Endothelial cell of umbilical vein (primary cell): Measurements from ENCODE around the gene MOK. TPM values are rescaled to one million over a fixed set of nuclear protein-coding genes. Genes with fewer than 3 reads are reported as not detected.
A peak's percentile ranks its signal among the peaks of the same experiment; 100 is the strongest.

Experiments
- BruUV-seq: library from RNA; stranded (reverse); fragments of 400-500 nt; replicated peaks from 2 replicates; lab custom pipeline; 2021; lab: Mats Ljungman, UMichigan
- CTCF ChIA-PET: fragments of 300-600, 350-600 bp; sonication (Branson Sonifier 250); formaldehyde crosslinking; loops from one replicate; lab custom pipeline; 2021; ENCODE audit warnings: antibody characterized with exemption, inconsistent platforms; lab: Charles Lee
- POLR2A ChIA-PET: fragments of 300-600, 350-600 bp; sonication (Branson Sonifier 250); formaldehyde crosslinking; loops from one replicate; lab custom pipeline; 2021; ENCODE audit warnings: antibody characterized with exemption, inconsistent platforms; lab: Charles Lee
- DNase-seq: peaks from one replicate; pipeline ENCODE4 v3.0.0-alpha.2; 2011; ENCODE audit warnings: low read depth, low spot score
- FAIRE-seq: peaks from 2 replicates; lab custom pipeline; 2011; peaks lifted over from hg19 to GRCh38; lab: Jason Lieb, UNC
- H2AFZ ChIP-seq: 2 replicates; pipeline ENCODE4 v1.6.0; 2012; ENCODE audit warnings: low read depth, low read length, control low read depth, inconsistent platforms
- H3K27ac ChIP-seq: 2 replicates; pipeline ENCODE4 v1.5.1; 2011; ENCODE audit warnings: low read depth, mild to moderate bottlenecking, control low read depth, low read length, moderate library complexity; ENCODE audit not compliant: insufficient read depth
- H3K27me3 ChIP-seq, 2 experiments: 2 replicates each; pipeline versions ENCODE4 v1.6.0 to v1.6.1; 2011; ENCODE audit warnings: low read length in 2 of 2, mixed read lengths in 1 of 2; ENCODE audit not compliant: control insufficient read depth in 2 of 2, insufficient read depth in 2 of 2
- H3K36me3 ChIP-seq, 2 experiments: 2 replicates in 1 of 2; 3 replicates in 1 of 2; pipeline ENCODE4 v1.5.1; 2011; ENCODE audit warnings: low read length in 2 of 2, mild to moderate bottlenecking in 1 of 2, moderate library complexity in 1 of 2; ENCODE audit not compliant: control insufficient read depth in 2 of 2, insufficient read depth in 2 of 2; ENCODE audit errors: extremely low read depth in 1 of 2
- H3K4me1 ChIP-seq: 3 replicates; pipeline ENCODE4 v1.5.1; 2011; ENCODE audit warnings: mild to moderate bottlenecking, low read length; ENCODE audit not compliant: control insufficient read depth, insufficient read depth; ENCODE audit errors: extremely low read depth
- H3K4me2 ChIP-seq: 2 replicates; pipeline ENCODE4 v1.6.1; 2011; ENCODE audit warnings: low read length, control low read depth, mixed read lengths; ENCODE audit not compliant: insufficient read depth
- H3K4me3 ChIP-seq, 3 experiments: fragments of 200-600 bp in 1 of 3; sonication (generic), shearing (Covaris generic) in 1 of 3; replicated peaks in 1 of 3; 2 replicates each; pipeline ENCODE4 v1.5.1; 2011 to 2016; ENCODE audit warnings: control low read depth in 3 of 3, low read length in 3 of 3, mild to moderate bottlenecking in 2 of 3, inconsistent platforms in 1 of 3, low read depth in 1 of 3, moderate library complexity in 1 of 3; ENCODE audit not compliant: insufficient read depth in 1 of 3
- H3K79me2 ChIP-seq: 2 replicates; pipeline ENCODE4 v1.6.0; 2012; ENCODE audit warnings: low read length, inconsistent platforms; ENCODE audit not compliant: control insufficient read depth, insufficient read depth
- H3K9ac ChIP-seq: replicated peaks from 2 replicates; pipeline ENCODE3; 2011; ENCODE audit warnings: low read length, control low read depth; ENCODE audit not compliant: insufficient read depth; ENCODE audit errors: extremely low read depth
- H3K9me1 ChIP-seq: replicated peaks from 3 replicates; pipeline ENCODE4 v1.6.0; 2011; ENCODE audit warnings: mild to moderate bottlenecking, low read length; ENCODE audit not compliant: control insufficient read depth, insufficient read depth; ENCODE audit errors: extremely low read depth
- H3K9me3 ChIP-seq: replicated peaks from 2 replicates; pipeline ENCODE4 v1.5.1; 2012; ENCODE audit warnings: low read length, inconsistent platforms; ENCODE audit not compliant: control insufficient read depth, insufficient read depth
- H4K20me1 ChIP-seq: replicated peaks from 2 replicates; pipeline ENCODE3; 2011; ENCODE audit warnings: mild to moderate bottlenecking, low read length; ENCODE audit not compliant: control insufficient read depth, insufficient read depth; ENCODE audit errors: extremely low read depth
- EZH2 ChIP-seq: IDR thresholded peaks from 2 replicates; pipeline ENCODE4 v1.6.1; 2012; ENCODE audit warnings: borderline replicate concordance, low read depth, mild to moderate bottlenecking, moderate library complexity, low read length, inconsistent platforms; ENCODE audit not compliant: severe bottlenecking
- FOS ChIP-seq: IDR thresholded peaks from 2 replicates; pipeline ENCODE4 v1.6.1; 2011; ENCODE audit warnings: mild to moderate bottlenecking, low read length, moderate library complexity, borderline replicate concordance; ENCODE audit not compliant: insufficient read depth
- GATA2 ChIP-seq: IDR thresholded peaks from 2 replicates; pipeline ENCODE4 v1.7.0; 2011; ENCODE audit warnings: low read depth, mild to moderate bottlenecking, moderate library complexity, mixed read lengths, low read length; ENCODE audit not compliant: insufficient read length, insufficient read depth
- JUN ChIP-seq: IDR thresholded peaks from 2 replicates; pipeline ENCODE4 v1.6.1; 2011; ENCODE audit warnings: borderline replicate concordance, low read depth; ENCODE audit not compliant: insufficient read length, insufficient read depth
- MAX ChIP-seq: IDR thresholded peaks from 2 replicates; pipeline ENCODE4 v1.6.1; 2011; ENCODE audit not compliant: insufficient read depth, insufficient read length
- MYC ChIP-seq: IDR thresholded peaks from one replicate; pipeline ENCODE4 v1.6.1; 2011; ENCODE audit warnings: mild to moderate bottlenecking, low read depth, low read length
- POLR2A ChIP-seq: IDR thresholded peaks from 2 replicates; pipeline ENCODE4 v1.6.1; 2012; ENCODE audit warnings: low read depth, mild to moderate bottlenecking, control low read depth, low read length
- POLR2AphosphoS5 ChIP-seq: IDR thresholded peaks from 2 replicates; pipeline ENCODE4 v1.6.1; 2012; ENCODE audit warnings: low read depth, mild to moderate bottlenecking, control low read depth, low read length, moderate library complexity; ENCODE audit not compliant: insufficient read depth
- dilution Hi-C: fragments of 300-500 bp; cut with MboI; formaldehyde crosslinking; loops from one replicate; pipeline ENCODE4 v1.15.0; 2019; ENCODE audit warnings: low sequenced_read_pairs; ENCODE audit not compliant: extremely low pct_ligation_motif_present
- intact Hi-C: fragments of 100-400 bp; cut with micrococcal nuclease; formaldehyde crosslinking; loops from one replicate; pipeline ENCODE4 v1.10.0; 2022
- polyA plus RNA-seq, 4 experiments: library from polyadenylated mRNA; depleted of rRNA in 3 of 4; stranded (reverse) in 3 of 4; unstranded in 1 of 4; fragments of >200 nt; gene quantifications; 2 replicates each; pipeline versions ENCODE4 v1.2.1 to v1.2.3, GENCODE V29; 2011 to 2012; ENCODE audit warnings: missing spikeins in 1 of 4
- total RNA-seq: library from RNA; stranded (reverse); gene quantifications from 2 replicates; pipeline ENCODE4 v1.2.3, GENCODE V29; 2021
- TF ChIP-seq, protein P1 (sequence below), 2 donors: IDR thresholded peaks; 1 replicate in 1 of 2; 2 replicates in 1 of 2; pipeline ENCODE4 v1.5.1; 2011; ENCODE audit warnings: low read length in 2 of 2, mild to moderate bottlenecking in 2 of 2, moderate library complexity in 2 of 2, control low read depth in 1 of 2, inconsistent platforms in 1 of 2, low read depth in 1 of 2; ENCODE audit not compliant: insufficient read depth in 1 of 2; ENCODE audit errors: extremely low read depth in 1 of 2

MOK gene
- total and polyA plus RNA-seq, 2 donors (not counting 3 experiments of a cell fraction or from before 2014, with no cell fraction given) = 6.1 to 8.6 TPM

DNA sequence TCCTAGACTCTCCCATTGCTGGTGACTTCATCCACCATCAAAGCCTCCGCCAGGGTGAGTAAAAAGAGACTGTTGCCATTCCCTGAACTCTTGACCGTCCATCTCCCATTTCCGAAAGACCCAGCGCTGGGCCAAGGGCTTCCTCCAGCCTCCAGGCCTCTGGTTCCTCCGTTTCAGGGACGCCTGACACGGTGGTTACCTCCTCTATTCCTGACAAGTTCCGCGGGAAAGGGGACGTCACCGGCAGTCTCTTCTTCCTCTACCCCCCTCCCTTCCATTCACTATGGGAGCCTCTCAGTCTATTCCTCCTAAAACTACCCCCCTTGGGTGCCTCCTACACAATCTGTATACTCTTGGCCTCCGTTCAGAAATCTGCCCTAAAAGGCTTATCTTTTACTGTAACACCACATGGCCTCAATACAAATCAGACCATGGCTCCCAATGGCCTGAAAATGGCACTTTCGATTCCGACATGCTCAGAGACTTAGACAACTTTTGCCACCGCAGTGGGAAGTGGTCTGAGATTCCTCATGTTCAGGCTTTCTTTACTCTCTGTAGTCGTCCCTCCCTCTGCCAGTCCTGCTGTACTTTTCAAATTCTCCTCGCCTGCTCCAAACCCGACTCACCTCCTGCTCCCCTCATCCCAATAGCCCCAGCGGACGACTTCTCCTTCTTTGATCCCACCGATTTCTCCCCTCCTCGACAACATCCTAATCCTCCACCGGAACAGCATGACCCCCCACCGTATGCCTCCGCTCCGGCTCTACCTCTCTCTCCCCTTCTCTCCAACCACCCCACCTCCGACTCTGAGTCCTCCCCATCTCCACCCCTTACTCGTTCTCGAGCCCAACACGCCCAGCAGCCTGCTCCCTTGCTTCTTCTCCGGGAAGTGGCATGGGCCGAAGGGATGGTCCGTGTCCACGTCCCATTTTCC, 70.4 kb downstream of the MOK start:
- intact Hi-C loops = loop anchor here (1.0 to 10.0 kb wide), 2 partner anchors 80 to 280 kb away; no protein-coding TSS in a partner anchor

More for the DNA sequence above, 70.4 kb downstream of the MOK start:
- no peak for FAIRE-seq
- H3K4me1 ChIP-seq = peaks cover 3% of the 10 kb centered on the region
- no peaks in the 10 kb centered on the region for H3K27me3 ChIP-seq
- no peaks in the 10 kb centered on the region for H3K9me1 ChIP-seq
- POLR2A ChIA-PET = no interaction called here
- DNase-seq = no peak
- peak overlapping the region; percentile 84 for H2AFZ ChIP-seq
- H3K36me3 ChIP-seq = no peaks in the 10 kb centered on the region
- no peak overlapping the region for H3K9ac ChIP-seq
- H3K9me3 ChIP-seq = no peaks in the 10 kb centered on the region
- CTCF ChIA-PET = interaction anchor here (1.0 to 1.3 kb wide), 2 partner anchors 71 to 80 kb away, joined by 3 to 5 read pairs; partner anchors contain the start of gene MOK
- H3K79me2 ChIP-seq = no peaks in the 10 kb centered on the region
- BruUV-seq = no TSS peak
- no peak overlapping the region for H3K27ac ChIP-seq
- no peak overlapping the region for H3K4me3 ChIP-seq
- H3K4me2 ChIP-seq = no peak overlapping the region
- TF ChIP-seq POLR2AphosphoS5 = no peak
- TF ChIP-seq POLR2A = no peak
- TF ChIP-seq MAX = no peak
- no peak for TF ChIP-seq JUN
- no peak for TF ChIP-seq MYC
- TF ChIP-seq GATA2 = no peak
- TF ChIP-seq, protein P1, sequence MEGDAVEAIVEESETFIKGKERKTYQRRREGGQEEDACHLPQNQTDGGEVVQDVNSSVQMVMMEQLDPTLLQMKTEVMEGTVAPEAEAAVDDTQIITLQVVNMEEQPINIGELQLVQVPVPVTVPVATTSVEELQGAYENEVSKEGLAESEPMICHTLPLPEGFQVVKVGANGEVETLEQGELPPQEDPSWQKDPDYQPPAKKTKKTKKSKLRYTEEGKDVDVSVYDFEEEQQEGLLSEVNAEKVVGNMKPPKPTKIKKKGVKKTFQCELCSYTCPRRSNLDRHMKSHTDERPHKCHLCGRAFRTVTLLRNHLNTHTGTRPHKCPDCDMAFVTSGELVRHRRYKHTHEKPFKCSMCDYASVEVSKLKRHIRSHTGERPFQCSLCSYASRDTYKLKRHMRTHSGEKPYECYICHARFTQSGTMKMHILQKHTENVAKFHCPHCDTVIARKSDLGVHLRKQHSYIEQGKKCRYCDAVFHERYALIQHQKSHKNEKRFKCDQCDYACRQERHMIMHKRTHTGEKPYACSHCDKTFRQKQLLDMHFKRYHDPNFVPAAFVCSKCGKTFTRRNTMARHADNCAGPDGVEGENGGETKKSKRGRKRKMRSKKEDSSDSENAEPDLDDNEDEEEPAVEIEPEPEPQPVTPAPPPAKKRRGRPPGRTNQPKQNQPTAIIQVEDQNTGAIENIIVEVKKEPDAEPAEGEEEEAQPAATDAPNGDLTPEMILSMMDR (IDR thresholded peaks at IDR 0.05; ENCODE audit: extremely low read depth in 1 of 2, insufficient read depth in 1 of 2, low read depth in 1 of 2, low read length in 2 of 2) = no peak
- TF ChIP-seq FOS = no peak
- TF ChIP-seq EZH2 = no peak
- H4K20me1 ChIP-seq = no peaks in the 10 kb centered on the region
- dilution Hi-C loops = no loop called here
